ENCODE measurements around the gene ZNF423.

The ZNF423 gene

GRCh38 chr16:49816875-49817274, 39.0 kb downstream of the ZNF423 start:
- Histone ChIP-seq H3K4me2 (ENCODE audit: low read length) (no peak overlapping the region), H3K4me1 (ENCODE audit: control insufficient read depth, insufficient read depth, low read length) (no peaks in the 10 kb centered on the region), H3K4me3 (ENCODE audit: low read length) (no peak overlapping the region), H3K27me3 (ENCODE audit: control insufficient read depth, insufficient read depth, low read length) (peaks cover 4% of the 10 kb centered on the region), H3K9ac (ENCODE audit: low read depth, low read length) (no peak overlapping the region), H3K9me3 (replicated peaks; ENCODE audit: low read length) (no peaks in the 10 kb centered on the region), H3K36me3 (ENCODE audit: insufficient read depth, low read length) (no peaks in the 10 kb centered on the region)

- no peak overlapping the region for H3K4me3 ChIP-seq (ENCODE audit: low read length)
- no peak overlapping the region for H3K4me2 ChIP-seq (ENCODE audit: low read length)
- no peak overlapping the region for H3K9ac ChIP-seq (ENCODE audit: low read depth, low read length)
- no peaks in the 10 kb centered on the region for H3K36me3 ChIP-seq (ENCODE audit: insufficient read depth, low read length)
- peaks cover 15% of the 10 kb centered on the region for H3K27me3 ChIP-seq (ENCODE audit: control insufficient read depth, insufficient read depth, low read length)
- no peaks in the 10 kb centered on the region for H3K9me3 ChIP-seq (replicated peaks; ENCODE audit: low read length)
- H3K4me1 ChIP-seq (ENCODE audit: control insufficient read depth, insufficient read depth, low read length) = peaks cover 3% of the 10 kb centered on the region
Observed at GRCh38 chr16:49811644-49812334, 44.1 kb downstream of the ZNF423 start.

- Histone ChIP-seq H3K36me3 (ENCODE audit: insufficient read depth, low read length) (no peaks in the 10 kb centered on the region), H3K4me2 (ENCODE audit: low read length) (no peak overlapping the region), H3K27me3 (ENCODE audit: control insufficient read depth, insufficient read depth, low read length) (peaks cover 15% of the 10 kb centered on the region), H3K9me3 (replicated peaks; ENCODE audit: low read length) (no peaks in the 10 kb centered on the region), H3K4me3 (ENCODE audit: low read length) (no peak overlapping the region), H3K4me1 (ENCODE audit: control insufficient read depth, insufficient read depth, low read length) (peaks cover 3% of the 10 kb centered on the region), H3K9ac (ENCODE audit: low read depth, low read length) (no peak overlapping the region)
Observed at GRCh38 chr16:49810831-49811230, 45.1 kb downstream of the ZNF423 start.

- no peaks in the 10 kb centered on the region for H3K9me3 ChIP-seq (replicated peaks; ENCODE audit: low read length)
- H3K9ac ChIP-seq (ENCODE audit: low read depth, low read length) = no peak overlapping the region
- H3K36me3 ChIP-seq (ENCODE audit: insufficient read depth, low read length) = no peaks in the 10 kb centered on the region
- H3K4me2 ChIP-seq (ENCODE audit: low read length) = no peak overlapping the region
- peaks cover 3% of the 10 kb centered on the region for H3K4me1 ChIP-seq (ENCODE audit: control insufficient read depth, insufficient read depth, low read length)
- peaks cover 11% of the 10 kb centered on the region for H3K27me3 ChIP-seq (ENCODE audit: control insufficient read depth, insufficient read depth, low read length)
- H3K4me3 ChIP-seq (ENCODE audit: low read length) = no peak overlapping the region
Observed at GRCh38 chr16:49809561-49809960, 46.4 kb downstream of the ZNF423 start.

GRCh38 chr16:49809062-49809461, 46.9 kb downstream of the ZNF423 start:
- Histone ChIP-seq H3K9me3 (replicated peaks; ENCODE audit: low read length) (no peaks in the 10 kb centered on the region), H3K27me3 (ENCODE audit: control insufficient read depth, insufficient read depth, low read length) (peaks cover 11% of the 10 kb centered on the region), H3K4me3 (ENCODE audit: low read length) (no peak overlapping the region), H3K4me2 (ENCODE audit: low read length) (no peak overlapping the region), H3K36me3 (ENCODE audit: insufficient read depth, low read length) (no peaks in the 10 kb centered on the region), H3K9ac (ENCODE audit: low read depth, low read length) (no peak overlapping the region), H3K4me1 (ENCODE audit: control insufficient read depth, insufficient read depth, low read length) (peaks cover 3% of the 10 kb centered on the region)

- Histone ChIP-seq H3K9me3 (replicated peaks; ENCODE audit: low read length) (no peaks in the 10 kb centered on the region), H3K4me2 (ENCODE audit: low read length) (no peak overlapping the region), H3K4me3 (ENCODE audit: low read length) (no peak overlapping the region), H3K27me3 (ENCODE audit: control insufficient read depth, insufficient read depth, low read length) (peaks cover 12% of the 10 kb centered on the region), H3K9ac (ENCODE audit: low read depth, low read length) (no peak overlapping the region), H3K36me3 (ENCODE audit: insufficient read depth, low read length) (no peaks in the 10 kb centered on the region), H3K4me1 (ENCODE audit: control insufficient read depth, insufficient read depth, low read length) (peaks cover 2% of the 10 kb centered on the region)
Observed at GRCh38 chr16:49806446-49806845, 49.5 kb downstream of the ZNF423 start.

GRCh38 chr16:49801290-49801689, 54.6 kb downstream of the ZNF423 start:
- Histone ChIP-seq H3K4me3 (ENCODE audit: low read length) (no peak overlapping the region), H3K4me2 (ENCODE audit: low read length) (no peak overlapping the region), H3K9me3 (replicated peaks; ENCODE audit: low read length) (no peaks in the 10 kb centered on the region), H3K27me3 (ENCODE audit: control insufficient read depth, insufficient read depth, low read length) (peaks cover 26% of the 10 kb centered on the region), H3K9ac (ENCODE audit: low read depth, low read length) (no peak overlapping the region), H3K4me1 (ENCODE audit: control insufficient read depth, insufficient read depth, low read length) (no peaks in the 10 kb centered on the region), H3K36me3 (ENCODE audit: insufficient read depth, low read length) (no peaks in the 10 kb centered on the region)

- no peak overlapping the region for H3K9ac ChIP-seq (ENCODE audit: low read depth, low read length)
- H3K4me2 ChIP-seq (ENCODE audit: low read length) = no peak overlapping the region
Observed at GRCh38 chr16:49800876-49801275, 55.0 kb downstream of the ZNF423 start.

GRCh38 chr16:49800441-49800840, 55.5 kb downstream of the ZNF423 start:
- Histone ChIP-seq H3K4me1 (ENCODE audit: control insufficient read depth, insufficient read depth, low read length) (no peaks in the 10 kb centered on the region), H3K36me3 (ENCODE audit: insufficient read depth, low read length) (no peaks in the 10 kb centered on the region), H3K4me3 (ENCODE audit: low read length) (no peak overlapping the region), H3K9ac (ENCODE audit: low read depth, low read length) (no peak overlapping the region), H3K9me3 (replicated peaks; ENCODE audit: low read length) (no peaks in the 10 kb centered on the region), H3K27me3 (ENCODE audit: control insufficient read depth, insufficient read depth, low read length) (peaks cover 26% of the 10 kb centered on the region), H3K4me2 (ENCODE audit: low read length) (no peak overlapping the region)

More at GRCh38 chr16:49800876-49801275, 55.0 kb downstream of the ZNF423 start:
- Histone ChIP-seq H3K27me3 (ENCODE audit: control insufficient read depth, insufficient read depth, low read length) (peaks cover 26% of the 10 kb centered on the region), H3K9me3 (replicated peaks; ENCODE audit: low read length) (no peaks in the 10 kb centered on the region), H3K4me1 (ENCODE audit: control insufficient read depth, insufficient read depth, low read length) (no peaks in the 10 kb centered on the region), H3K36me3 (ENCODE audit: insufficient read depth, low read length) (no peaks in the 10 kb centered on the region), H3K4me3 (ENCODE audit: low read length) (no peak overlapping the region)

- Histone ChIP-seq H3K36me3 (ENCODE audit: insufficient read depth, low read length) (no peaks in the 10 kb centered on the region), H3K9ac (ENCODE audit: low read depth, low read length) (no peak overlapping the region), H3K27me3 (ENCODE audit: control insufficient read depth, insufficient read depth, low read length) (peaks cover 26% of the 10 kb centered on the region), H3K4me3 (ENCODE audit: low read length) (no peak overlapping the region), H3K9me3 (replicated peaks; ENCODE audit: low read length) (no peaks in the 10 kb centered on the region), H3K4me2 (ENCODE audit: low read length) (no peak overlapping the region), H3K4me1 (ENCODE audit: control insufficient read depth, insufficient read depth, low read length) (no peaks in the 10 kb centered on the region)
Observed at GRCh38 chr16:49799172-49799571, 56.7 kb downstream of the ZNF423 start.

GRCh38 chr16:49795513-49795912, 60.4 kb downstream of the ZNF423 start:
- no peak overlapping the region for H3K9ac ChIP-seq (ENCODE audit: low read depth, low read length)
- no peaks in the 10 kb centered on the region for H3K9me3 ChIP-seq (replicated peaks; ENCODE audit: low read length)
- H3K4me1 ChIP-seq (ENCODE audit: control insufficient read depth, insufficient read depth, low read length) = no peaks in the 10 kb centered on the region
- no peak overlapping the region for H3K4me3 ChIP-seq (ENCODE audit: low read length)
- H3K36me3 ChIP-seq (ENCODE audit: insufficient read depth, low read length) = no peaks in the 10 kb centered on the region
- H3K27me3 ChIP-seq (ENCODE audit: control insufficient read depth, insufficient read depth, low read length) = peaks cover 17% of the 10 kb centered on the region
- H3K4me2 ChIP-seq (ENCODE audit: low read length) = no peak overlapping the region

GRCh38 chr16:49793244-49793643, 62.7 kb downstream of the ZNF423 start:
- Histone ChIP-seq H3K27me3 (ENCODE audit: control insufficient read depth, insufficient read depth, low read length) (peaks cover 15% of the 10 kb centered on the region), H3K4me1 (ENCODE audit: control insufficient read depth, insufficient read depth, low read length) (no peaks in the 10 kb centered on the region), H3K4me2 (ENCODE audit: low read length) (no peak overlapping the region), H3K9ac (ENCODE audit: low read depth, low read length) (no peak overlapping the region), H3K36me3 (ENCODE audit: insufficient read depth, low read length) (no peaks in the 10 kb centered on the region), H3K9me3 (replicated peaks; ENCODE audit: low read length) (no peaks in the 10 kb centered on the region), H3K4me3 (ENCODE audit: low read length) (no peak overlapping the region)

All from skeletal muscle satellite cell (primary cell).